Endothelial cell (in vitro differentiated cells): ENCODE measurements around the gene CHL1. TPM values are rescaled to one million over a fixed set of nuclear protein-coding genes. Genes with fewer than 3 reads are reported as not detected.

Source experiments
- DNase-seq: peaks from one replicate; pipeline ENCODE4 v3.0.0; 2021; ENCODE audit warnings: low spot score
- H3K27ac Mint-ChIP-seq: one replicate; pipeline ENCODE4 v1.8.0; 2021; ENCODE audit warnings: mixed read lengths, inconsistent platforms; ENCODE audit not compliant: unreplicated experiment
- H3K27me3 Mint-ChIP-seq: one replicate; pipeline ENCODE4 v1.8.0; 2021; ENCODE audit warnings: mild to moderate bottlenecking, moderate library complexity, mixed read lengths, inconsistent platforms; ENCODE audit not compliant: unreplicated experiment
- H3K36me3 Mint-ChIP-seq: one replicate; pipeline ENCODE4 v1.8.0; 2021; ENCODE audit warnings: mild to moderate bottlenecking, low read depth, mixed read lengths, inconsistent platforms; ENCODE audit not compliant: unreplicated experiment
- H3K4me1 Mint-ChIP-seq: one replicate; pipeline ENCODE4 v1.8.0; 2021; ENCODE audit warnings: mild to moderate bottlenecking, mixed read lengths, inconsistent platforms; ENCODE audit not compliant: unreplicated experiment
- H3K4me3 Mint-ChIP-seq: one replicate; pipeline ENCODE4 v1.8.0; 2021; ENCODE audit warnings: mild to moderate bottlenecking, mixed read lengths, inconsistent platforms; ENCODE audit not compliant: unreplicated experiment
- H3K9me3 Mint-ChIP-seq: one replicate; pipeline ENCODE4 v1.8.0; 2021; ENCODE audit warnings: mixed read lengths, inconsistent platforms; ENCODE audit not compliant: unreplicated experiment
- CTCF ChIP-seq: fragments of 200-600 bp; sonication (generic); IDR thresholded peaks from one replicate; pipeline ENCODE4 v1.5.0; 2021; ENCODE audit warnings: antibody characterized with exemption; ENCODE audit not compliant: unreplicated experiment
- total RNA-seq: library from RNA; stranded (reverse); fragmentation: NEBNext Ultra II Directional; extraction: Animal tissue kit (Norgen Biotek cat#: 25700); gene quantifications from one replicate; pipeline ENCODE4 v1.2.1, GENCODE V29; 2021; ENCODE audit not compliant: unreplicated experiment

The CHL1 gene
- total RNA-seq, 1 donor from 2014 or later = not detected

GRCh38 chr3:325495-325894, 128.9 kb downstream of the CHL1 start:
- Mint-ChIP-seq H3K4me1 (no peaks in the 10 kb centered on the region), H3K9me3 (no peaks in the 10 kb centered on the region), H3K27me3 (no peaks in the 10 kb centered on the region), H3K4me3 (no peak overlapping the region), H3K27ac (no peak overlapping the region), H3K36me3 (no peaks in the 10 kb centered on the region)
- TF ChIP-seq CTCF = no peak
- DNase-seq = no peak

GRCh38 chr3:330494-331115, 134.0 kb downstream of the CHL1 start:
- Mint-ChIP-seq H3K27ac (no peak overlapping the region), H3K27me3 (no peaks in the 10 kb centered on the region), H3K9me3 (no peaks in the 10 kb centered on the region), H3K36me3 (no peaks in the 10 kb centered on the region), H3K4me3 (no peak overlapping the region), H3K4me1 (no peaks in the 10 kb centered on the region)
- no peak for TF ChIP-seq CTCF
- DNase-seq = no peak

- no peaks in the 10 kb centered on the region for H3K36me3 Mint-ChIP-seq
- no peak for TF ChIP-seq CTCF
- no peak overlapping the region for H3K27ac Mint-ChIP-seq
- no peak overlapping the region for H3K4me3 Mint-ChIP-seq
- no peak for DNase-seq
- H3K4me1 Mint-ChIP-seq = no peaks in the 10 kb centered on the region
- no peaks in the 10 kb centered on the region for H3K9me3 Mint-ChIP-seq
- peaks cover 3% of the 10 kb centered on the region for H3K27me3 Mint-ChIP-seq
Measured at GRCh38 chr3:331881-332280, 135.3 kb downstream of the CHL1 start.

DNA sequence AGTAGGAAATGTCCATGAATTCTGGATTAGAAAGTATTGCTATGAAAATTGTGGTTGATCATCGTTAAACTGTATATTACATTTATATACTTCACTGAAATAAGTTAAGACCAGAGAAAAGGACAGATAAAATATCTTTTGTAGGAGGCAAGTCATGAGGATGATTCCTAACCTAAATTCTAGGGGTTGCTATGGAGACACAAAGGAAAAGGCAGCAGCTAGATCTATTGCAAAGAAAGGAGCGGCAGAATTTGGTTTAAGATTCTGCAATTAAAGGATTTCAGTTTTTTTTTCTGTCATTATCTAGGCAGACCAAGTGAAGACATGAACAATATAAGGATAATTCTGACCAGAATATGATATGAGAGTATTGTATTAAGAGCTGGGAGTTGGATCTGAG, 136.1 kb downstream of the CHL1 start:
- H3K27me3 Mint-ChIP-seq = peaks cover 3% of the 10 kb centered on the region
- H3K9me3 Mint-ChIP-seq = peaks cover 4% of the 10 kb centered on the region
- no peak for DNase-seq
- no peak overlapping the region for H3K27ac Mint-ChIP-seq
- TF ChIP-seq CTCF = no peak
- no peak overlapping the region for H3K4me3 Mint-ChIP-seq
- no peaks in the 10 kb centered on the region for H3K4me1 Mint-ChIP-seq
- H3K36me3 Mint-ChIP-seq = no peaks in the 10 kb centered on the region

DNA sequence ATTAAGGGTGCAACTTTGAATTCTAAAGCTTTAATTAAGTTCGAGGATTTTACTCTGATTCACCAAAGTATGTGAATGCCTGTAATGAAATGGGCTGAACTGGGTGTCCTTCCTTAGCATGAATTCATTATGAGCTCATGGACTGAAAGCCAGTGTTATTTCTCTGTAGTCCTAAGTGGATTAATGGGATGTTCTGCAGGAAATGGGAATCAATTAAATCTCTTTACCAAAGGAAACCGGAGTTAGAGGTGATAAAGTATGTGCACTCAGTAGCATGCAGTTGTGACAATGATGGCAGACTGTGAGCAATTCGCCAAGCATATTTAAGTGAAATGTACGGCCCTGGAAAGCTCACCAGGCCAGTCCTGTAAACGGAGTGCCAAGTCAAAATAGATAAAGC, 138.7 kb downstream of the CHL1 start:
- H3K27me3 Mint-ChIP-seq = peaks cover 3% of the 10 kb centered on the region
- no peaks in the 10 kb centered on the region for H3K36me3 Mint-ChIP-seq
- H3K27ac Mint-ChIP-seq = no peak overlapping the region
- H3K9me3 Mint-ChIP-seq = peaks cover 9% of the 10 kb centered on the region
- DNase-seq = no peak
- no peak overlapping the region for H3K4me3 Mint-ChIP-seq
- no peak for TF ChIP-seq CTCF
- no peaks in the 10 kb centered on the region for H3K4me1 Mint-ChIP-seq
